ENCODE data around the gene TRAPPC11. TPM values are rescaled to one million over a fixed set of nuclear protein-coding genes. Genes with fewer than 3 reads are reported as not detected.

The TRAPPC11 gene
- total and polyA plus RNA-seq, 7 donors: 11.4 to 58.2 (median 32.1) TPM

- 93% methylated on average over 12 of the region's 12 CpGs for WGBS, 2 donors
- Histone ChIP-seq H3K4me1 (no peaks in the 10 kb centered on the region), H3K27ac (no peak overlapping the region), H3K4me3 (no peak overlapping the region), H3K27me3 (no peaks in the 10 kb centered on the region), H3K9me3 (no peaks in the 10 kb centered on the region), H3K36me3 (no peaks in the 10 kb centered on the region)
- DNase-seq: no peak
- intact Hi-C loops (cut with DNase I): no loop called here
- TF ChIP-seq EP300 (IDR thresholded peaks at IDR 0.05): no peak
- TF ChIP-seq POLR2A (IDR thresholded peaks at IDR 0.05): no peak
- no peak for TF ChIP-seq POLR2AphosphoS5 (IDR thresholded peaks at IDR 0.05)
- TF ChIP-seq CTCF (IDR thresholded peaks at IDR 0.05): no peak
Observed at GRCh38 chr4:183632689-183633088, 26.4 kb upstream of the TRAPPC11 start.

GRCh38 chr4:183633476-183634400 is 25.4 kb upstream of the TRAPPC11 start:
- H3K27me3 ChIP-seq: no peaks in the 10 kb centered on the region
- no peaks in the 10 kb centered on the region for H3K9me3 ChIP-seq
- WGBS, 2 donors: 81 to 84% methylated on average over 11 of the region's 11 CpGs
- TF ChIP-seq EP300 (IDR thresholded peaks at IDR 0.05) (no peak), CTCF (IDR thresholded peaks at IDR 0.05) (no peak), POLR2AphosphoS5 (IDR thresholded peaks at IDR 0.05) (no peak), POLR2A (IDR thresholded peaks at IDR 0.05) (no peak)
- H3K36me3 ChIP-seq: no peaks in the 10 kb centered on the region
- no peak overlapping the region for H3K27ac ChIP-seq
- H3K4me1 ChIP-seq: no peaks in the 10 kb centered on the region
- no peak for DNase-seq
- intact Hi-C loops (cut with DNase I): no loop called here
- no peak overlapping the region for H3K4me3 ChIP-seq

GRCh38 chr4:183635321-183635720 is 23.8 kb upstream of the TRAPPC11 start:
- Histone ChIP-seq H3K4me1 (no peaks in the 10 kb centered on the region), H3K4me3 (no peak overlapping the region), H3K27ac (no peak overlapping the region), H3K36me3 (no peaks in the 10 kb centered on the region), H3K27me3 (no peaks in the 10 kb centered on the region), H3K9me3 (no peaks in the 10 kb centered on the region)
- 74 to 87% methylated on average over 10 of the region's 10 CpGs for WGBS, 2 donors
- TF ChIP-seq EP300 (IDR thresholded peaks at IDR 0.05): no peak
- TF ChIP-seq POLR2A (IDR thresholded peaks at IDR 0.05): no peak
- no peak for TF ChIP-seq CTCF (IDR thresholded peaks at IDR 0.05)
- intact Hi-C loops (cut with DNase I): no loop called here
- DNase-seq: no peak

GRCh38 chr4:183635741-183636140 is 23.4 kb upstream of the TRAPPC11 start:
- no peak for DNase-seq
- Histone ChIP-seq H3K27me3 (no peaks in the 10 kb centered on the region), H3K9me3 (no peaks in the 10 kb centered on the region), H3K4me3 (no peak overlapping the region), H3K4me1 (no peaks in the 10 kb centered on the region), H3K27ac (no peak overlapping the region), H3K36me3 (no peaks in the 10 kb centered on the region)
- TF ChIP-seq POLR2A (IDR thresholded peaks at IDR 0.05): no peak
- no peak for TF ChIP-seq CTCF (IDR thresholded peaks at IDR 0.05)
- no peak for TF ChIP-seq EP300 (IDR thresholded peaks at IDR 0.05)
- TF ChIP-seq POLR2AphosphoS5 (IDR thresholded peaks at IDR 0.05): no peak
- 79 to 89% methylated on average over 5 of the region's 5 CpGs for WGBS, 2 donors
- intact Hi-C loops (cut with DNase I): no loop called here
